IMR-90 (cell line): Measurements from ENCODE around the gene RNF34. TPM values are rescaled to one million over a fixed set of nuclear protein-coding genes. Genes with fewer than 3 reads are reported as not detected.

Experiments used
- ATAC-seq: fragments of 200-7000 bp; cut with Tn5 transposase; 2 replicates; pipeline ENCODE4 v1.9.1; 2020; ENCODE audit warnings: low read depth, mild to moderate bottlenecking, moderate library complexity
- Bru-seq: library from RNA; stranded (reverse); fragments of 400-500 nt; gene quantifications from one replicate; lab custom pipeline; 2021; lab: Mats Ljungman, UMichigan
- BruChase-seq, 2 experiments: library from RNA; stranded (reverse); fragments of 400-500 nt; gene quantifications; one replicate each; lab custom pipeline; 2021; lab: Mats Ljungman, UMichigan
- BruUV-seq: library from RNA; stranded (reverse); fragments of 400-500 nt; replicated peaks from 2 replicates; lab custom pipeline; 2021; lab: Mats Ljungman, UMichigan
- CTCF ChIA-PET: fragments of 300-600 bp; formaldehyde crosslinking; extraction: SDS; loops from one replicate; lab custom pipeline; 2021; ENCODE audit warnings: antibody characterized with exemption; lab: Yijun Ruan, JAX
- POLR2A ChIA-PET: fragments of 300-600 bp; sonication (Branson Sonifier 250); formaldehyde crosslinking; loops from one replicate; lab custom pipeline; 2022; ENCODE audit warnings: antibody characterized with exemption; ENCODE audit not compliant: unreplicated experiment; lab: Charles Lee
- DNase-seq: peaks from one replicate; pipeline ENCODE4 v3.0.0; 2013
- H2AFZ ChIP-seq: replicated peaks from 2 replicates; pipeline ENCODE3; 2013; ENCODE audit warnings: low read length, mild to moderate bottlenecking; ENCODE audit not compliant: poor library complexity
- H2AK5ac ChIP-seq: 2 replicates; pipeline ENCODE4 v1.6.1; 2013; ENCODE audit warnings: low read depth, low read length, inconsistent platforms
- H2AK9ac ChIP-seq: replicated peaks from 2 replicates; pipeline ENCODE3; 2013; ENCODE audit warnings: mild to moderate bottlenecking, low read depth, low read length, moderate library complexity; ENCODE audit not compliant: poor library complexity
- H2BK120ac ChIP-seq: 2 replicates; pipeline ENCODE4 v1.6.1; 2013; ENCODE audit warnings: low read depth, low read length, inconsistent platforms
- H2BK15ac ChIP-seq: 3 replicates; pipeline ENCODE4 v1.6.1; 2013; ENCODE audit warnings: low read depth, low read length, inconsistent platforms
- H2BK20ac ChIP-seq: 2 replicates; pipeline ENCODE4 v1.6.1; 2013; ENCODE audit warnings: low read depth, mild to moderate bottlenecking, inconsistent platforms, low read length, moderate library complexity
- H2BK5ac ChIP-seq: 2 replicates; pipeline ENCODE4 v1.6.1; 2013; ENCODE audit warnings: mild to moderate bottlenecking, low read depth, low read length, inconsistent platforms; ENCODE audit not compliant: poor library complexity, severe bottlenecking
- H3K14ac ChIP-seq: replicated peaks from 2 replicates; pipeline ENCODE4 v1.6.1; 2013; ENCODE audit warnings: low read depth, low read length, inconsistent platforms
- H3K18ac ChIP-seq: 2 replicates; pipeline ENCODE4 v1.6.1; 2013; ENCODE audit warnings: low read depth, low read length, control low read depth
- H3K23ac ChIP-seq: 2 replicates; pipeline ENCODE4 v1.6.1; 2013; ENCODE audit warnings: low read depth, low read length, inconsistent platforms
- H3K27ac ChIP-seq: 2 replicates; pipeline ENCODE4 v1.5.1; 2013; ENCODE audit warnings: mild to moderate bottlenecking, control low read depth, low read length; ENCODE audit not compliant: insufficient read depth
- H3K27me3 ChIP-seq: 2 replicates; pipeline ENCODE4 v1.6.1; 2013; ENCODE audit warnings: low read length; ENCODE audit not compliant: control insufficient read depth, insufficient read depth
- H3K36me3 ChIP-seq: 2 replicates; pipeline ENCODE4 v1.6.1; 2013; ENCODE audit warnings: low read length, mixed read lengths; ENCODE audit not compliant: control insufficient read depth, insufficient read depth
- H3K4ac ChIP-seq: 2 replicates; pipeline ENCODE4 v1.6.1; 2013; ENCODE audit warnings: low read depth, low read length, inconsistent platforms
- H3K4me1 ChIP-seq: 2 replicates; pipeline ENCODE4 v1.6.1; 2013; ENCODE audit warnings: low read length, mixed read lengths; ENCODE audit not compliant: control insufficient read depth, insufficient read depth
- H3K4me2 ChIP-seq: 2 replicates; pipeline ENCODE4 v1.6.1; 2013; ENCODE audit warnings: low read depth, mild to moderate bottlenecking, control low read depth, low read length, moderate library complexity
- H3K4me3 ChIP-seq: 2 replicates; pipeline ENCODE4 v1.5.1; 2013; ENCODE audit warnings: low read depth, mild to moderate bottlenecking, control low read depth, low read length, moderate library complexity; ENCODE audit not compliant: insufficient read depth
- H3K56ac ChIP-seq: 2 replicates; pipeline ENCODE4 v1.6.1; 2013; ENCODE audit warnings: low read length, inconsistent platforms; ENCODE audit not compliant: insufficient read depth; ENCODE audit errors: extremely low read depth
- H3K79me1 ChIP-seq, 2 experiments: 2 replicates each; pipeline ENCODE4 v1.6.1; 2013; ENCODE audit warnings: low read length in 2 of 2, inconsistent platforms in 1 of 2, low read depth in 1 of 2
- H3K9ac ChIP-seq: 2 replicates; pipeline ENCODE4 v1.6.1; 2013; ENCODE audit warnings: low read depth, low read length, control low read depth
- H3K9me1 ChIP-seq: 2 replicates; pipeline ENCODE4 v1.6.1; 2013; ENCODE audit warnings: low read length, inconsistent platforms; ENCODE audit not compliant: insufficient read depth
- H3K9me3 ChIP-seq: 2 replicates; pipeline ENCODE4 v1.6.1; 2013; ENCODE audit warnings: low read length; ENCODE audit not compliant: control insufficient read depth, insufficient read depth
- H4K20me1 ChIP-seq: 2 replicates; pipeline ENCODE4 v1.6.1; 2013; ENCODE audit warnings: low read length, inconsistent platforms; ENCODE audit not compliant: insufficient read depth
- H4K5ac ChIP-seq: 2 replicates; pipeline ENCODE4 v1.6.1; 2013; ENCODE audit warnings: mild to moderate bottlenecking, low read depth, low read length, control low read depth
- H4K8ac ChIP-seq, 2 experiments: 2 replicates each; pipeline ENCODE4 v1.6.1; 2013; ENCODE audit warnings: low read depth in 2 of 2, low read length in 2 of 2, control low read depth in 1 of 2, inconsistent platforms in 1 of 2
- H4K91ac ChIP-seq: 2 replicates; pipeline ENCODE4 v1.6.1; 2013; ENCODE audit warnings: low read depth, low read length, inconsistent platforms; ENCODE audit not compliant: insufficient read depth
- BHLHE40 ChIP-seq: fragments of 150-350 bp; IDR thresholded peaks from 2 replicates; pipeline ENCODE4 v1.6.1; 2016; ENCODE audit warnings: mild to moderate bottlenecking, low read depth, low read length
- CHD1 ChIP-seq: IDR thresholded peaks from 2 replicates; pipeline ENCODE4 v1.6.1; 2012; ENCODE audit warnings: low read depth, low read length, improper control_type of control experiment
- FOS ChIP-seq: fragments of 150-350 bp; IDR thresholded peaks from 2 replicates; pipeline ENCODE4 v1.6.1; 2016; ENCODE audit warnings: low read depth, low read length
- MAFK ChIP-seq: IDR thresholded peaks from 2 replicates; pipeline ENCODE4 v1.6.1; 2012; ENCODE audit warnings: low read depth, low read length, improper control_type of control experiment
- MAZ ChIP-seq: IDR thresholded peaks from 2 replicates; pipeline ENCODE4 v1.6.1; 2012; ENCODE audit warnings: low read depth, mild to moderate bottlenecking, low read length, improper control_type of control experiment, moderate library complexity, borderline replicate concordance
- MXI1 ChIP-seq: IDR thresholded peaks from 2 replicates; pipeline ENCODE4 v1.6.1; 2012; ENCODE audit warnings: low read depth, mild to moderate bottlenecking, low read length, moderate library complexity, borderline replicate concordance
- POLR2A ChIP-seq: IDR thresholded peaks from 2 replicates; pipeline ENCODE4 v1.6.1; 2012; ENCODE audit warnings: mild to moderate bottlenecking, low read depth, low read length
- RAD21 ChIP-seq: IDR thresholded peaks from 2 replicates; pipeline ENCODE4 v1.6.1; 2012; ENCODE audit warnings: low read length, improper control_type of control experiment
- SMC3 ChIP-seq: fragments of 150-350 bp; IDR thresholded peaks from 2 replicates; pipeline ENCODE4 v1.6.1; 2016; ENCODE audit warnings: low read depth, mild to moderate bottlenecking, antibody characterized with exemption, low read length, moderate library complexity
- WGBS, 2 experiments: methylation state at CpG; one replicate each; pipeline versions ENCODE4 v1.1.5 to v1.1.7; 2013; ENCODE audit warnings: missing lambda C conversion rate in 2 of 2; ENCODE audit not compliant: insufficient read length in 1 of 2; ENCODE audit errors: extremely low coverage in 2 of 2; 5-methylcytosine and 5-hydroxymethylcytosine counted together
- dilution Hi-C: fragments of 300-500 bp; cut with HindIII; formaldehyde crosslinking; loops from one replicate; pipeline ENCODE4 v1.14.3; 2018; ENCODE audit warnings: low sequenced_read_pairs; ENCODE audit not compliant: unreplicated experiment
- in situ Hi-C: fragments of 300-500 bp; cut with MboI; formaldehyde crosslinking; loops from 3 replicates; pipeline ENCODE4 v1.14.3; 2019; ENCODE audit warnings: low sequenced_read_pairs, inconsistent platforms, mixed read lengths
- intact Hi-C: fragments of 100-400 bp; cut with micrococcal nuclease; formaldehyde crosslinking; loops from 2 replicates; pipeline ENCODE4 v1.10.0; 2022
- long read RNA-seq: library from polyadenylated mRNA; unstranded; transcript quantifications from one replicate; pipeline ENCODE4 v2.0.0, GENCODE V29; 2021; ENCODE audit not compliant: unreplicated experiment
- polyA plus RNA-seq, 3 experiments: library from polyadenylated mRNA; depleted of rRNA; stranded (reverse); fragments of >200 nt; gene quantifications; 2 replicates each; pipeline ENCODE4 v1.2.3, GENCODE V29; 2012; ENCODE audit warnings: low replicate concordance in 1 of 3
- total RNA-seq: library from RNA; depleted of rRNA; stranded (reverse); fragments of >200 nt; gene quantifications from 2 replicates; pipeline ENCODE4 v1.2.3, GENCODE V29; 2012; rRNA removed
- TF ChIP-seq, protein P1 (sequence below): fragments of 150-350 bp; IDR thresholded peaks from 2 replicates; pipeline ENCODE4 v1.6.1; 2017; ENCODE audit warnings: mild to moderate bottlenecking, antibody characterized with exemption, low read length, low read depth

RNF34 gene, protein sequence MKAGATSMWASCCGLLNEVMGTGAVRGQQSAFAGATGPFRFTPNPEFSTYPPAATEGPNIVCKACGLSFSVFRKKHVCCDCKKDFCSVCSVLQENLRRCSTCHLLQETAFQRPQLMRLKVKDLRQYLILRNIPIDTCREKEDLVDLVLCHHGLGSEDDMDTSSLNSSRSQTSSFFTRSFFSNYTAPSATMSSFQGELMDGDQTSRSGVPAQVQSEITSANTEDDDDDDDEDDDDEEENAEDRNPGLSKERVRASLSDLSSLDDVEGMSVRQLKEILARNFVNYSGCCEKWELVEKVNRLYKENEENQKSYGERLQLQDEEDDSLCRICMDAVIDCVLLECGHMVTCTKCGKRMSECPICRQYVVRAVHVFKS
- 69.4 and 69.5 TPM in 2 replicates for total RNA-seq
- polyA plus RNA-seq (2012; rRNA removed) = 33.2 and 39.4 TPM in 2 replicates
- polyA plus RNA-seq (2012; cell fraction: cytosol; rRNA removed) = 19.0 and 26.8 TPM in 2 replicates
- 34.9 and 48.9 TPM in 2 replicates for polyA plus RNA-seq (2012; cell fraction: nucleus; rRNA removed; ENCODE audit: low replicate concordance)
- percentile 77 among the genes with signal in this experiment for Bru-seq, nascent RNA
- BruChase-seq, experiment 1, labeled RNA remaining after a 6-hour chase = percentile 85 among the genes with signal in this experiment
- BruChase-seq, experiment 2, labeled RNA remaining after a 2-hour chase = percentile 80 among the genes with signal in this experiment
- long read RNA-seq, transcript RNF34-201 (6 exons, 2,066 nt) = major isoform, 19 of 23 reads
- long read RNA-seq, partial matches to known transcripts = 1 of 23 reads
- long read RNA-seq, other reads (novel, unspliced or antisense) = 2 of 23 reads

DNA sequence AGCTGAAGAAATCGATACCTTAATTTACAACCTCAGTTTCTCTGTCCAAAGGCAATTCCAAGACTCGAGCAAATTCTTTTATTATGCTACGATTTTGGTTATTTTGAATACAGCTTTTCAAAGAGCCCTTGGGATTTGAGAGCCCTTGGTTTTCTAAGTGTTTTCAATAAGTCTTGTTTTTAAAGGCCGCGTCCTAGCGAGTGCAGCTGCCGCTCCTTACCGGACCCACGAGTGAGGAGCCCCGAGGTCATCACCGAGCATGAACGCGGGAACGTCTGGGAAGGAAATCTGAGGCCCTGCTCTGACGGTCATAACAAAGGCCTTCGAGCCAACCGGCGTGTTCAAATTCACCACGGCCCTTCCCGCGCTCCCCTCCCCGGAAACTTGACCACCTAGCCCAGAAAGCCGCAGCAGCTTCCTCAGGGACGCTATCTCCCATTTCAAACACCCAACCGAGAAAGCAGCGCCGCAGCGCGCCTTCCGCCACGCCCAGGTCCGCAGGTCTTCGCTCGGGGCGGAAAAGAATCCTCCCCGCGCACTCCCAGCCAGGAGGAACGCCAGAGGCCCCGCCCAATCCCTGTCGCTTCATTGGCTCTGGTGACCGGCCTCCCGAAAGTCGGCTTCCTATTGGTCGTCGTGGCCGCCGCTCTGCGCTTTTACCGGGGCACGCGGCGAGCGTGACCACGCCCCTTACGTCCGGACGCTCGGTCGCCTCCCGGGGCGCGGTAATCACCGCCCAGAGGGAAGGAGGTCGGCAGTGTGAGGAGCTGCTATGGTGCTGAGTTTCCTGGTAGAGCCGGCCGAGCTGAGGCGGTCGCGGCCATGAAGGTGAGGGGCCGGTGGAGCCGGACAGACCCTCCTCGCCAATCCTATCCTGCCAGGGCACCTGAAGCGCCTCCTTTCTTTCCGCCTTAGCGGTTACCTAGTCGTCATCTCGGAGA, at the start of gene RNF34:
Gene RNF34 (plus strand): TSS at position 728 of the 941 bp plus-strand sequence. CDS start 95 bp downstream, at position 823.
- H2BK120ac ChIP-seq = 0 out of 2 replicates have a peak within 1 kb of the TSS, but pooled peaks have one; percentile 24
- peak within 1 kb of the TSS; percentile 92 for H2AK5ac ChIP-seq
- peak within 1 kb of the TSS; percentile 53 for H2BK5ac ChIP-seq
- peak within 1 kb of the TSS; percentile 81 for H3K56ac ChIP-seq
- H3K4me2 ChIP-seq = peak within 1 kb of the TSS; percentile 85
- ATAC-seq = peak; percentile 98
- H3K79me1 ChIP-seq = peaks cover 9 to 37% of the 10 kb centered on the region in 2 experiments; a peak in 2 of 4 replicates
- H3K9me3 ChIP-seq = no peaks in the 10 kb centered on the region
- H3K9ac ChIP-seq = peak within 1 kb of the TSS; percentile 86
- peak within 1 kb of the TSS; percentile 68 for H3K27ac ChIP-seq
- H2BK20ac ChIP-seq = no peak within 1 kb of the TSS
- peak within 1 kb of the TSS; percentile 94 for H2AFZ ChIP-seq
- H3K18ac ChIP-seq = no peak within 1 kb of the TSS
- no peaks in the 10 kb centered on the region; the same call in 1 of the 2 replicates for H3K4me1 ChIP-seq
- peak within 1 kb of the TSS; percentile 90 for H3K4ac ChIP-seq
- H4K5ac ChIP-seq = peak within 1 kb of the TSS; percentile 20; the same call in 1 of the 2 replicates
- TF ChIP-seq CHD1 (no peak), BHLHE40 (peak; percentile 58; the same call in 1 of the 2 replicates), FOS (peak; percentile 20; the same call in 1 of the 2 replicates), RAD21 (peak; percentile 17; the same call in 1 of the 2 replicates), MAFK (no peak), MXI1 (peak; percentile 85), POLR2A (peak; percentile 91), MAZ (peak; percentile 43; the same call in 1 of the 2 replicates), SMC3 (no peak)
- TF ChIP-seq, protein P1, sequence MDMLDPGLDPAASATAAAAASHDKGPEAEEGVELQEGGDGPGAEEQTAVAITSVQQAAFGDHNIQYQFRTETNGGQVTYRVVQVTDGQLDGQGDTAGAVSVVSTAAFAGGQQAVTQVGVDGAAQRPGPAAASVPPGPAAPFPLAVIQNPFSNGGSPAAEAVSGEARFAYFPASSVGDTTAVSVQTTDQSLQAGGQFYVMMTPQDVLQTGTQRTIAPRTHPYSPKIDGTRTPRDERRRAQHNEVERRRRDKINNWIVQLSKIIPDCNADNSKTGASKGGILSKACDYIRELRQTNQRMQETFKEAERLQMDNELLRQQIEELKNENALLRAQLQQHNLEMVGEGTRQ = peak; percentile 82
- H4K8ac ChIP-seq = peak within 1 kb of the TSS; percentile 79 to 82
- dilution Hi-C loops = no loop called here
- no peaks in the 10 kb centered on the region for H3K9me1 ChIP-seq
- H3K23ac ChIP-seq = peak within 1 kb of the TSS; percentile 96
- H3K36me3 ChIP-seq = no peaks in the 10 kb centered on the region
- WGBS, 2 experiments = 0% methylated on average over 51 of the region's 77 CpGs; no CpG with 5 or more reads in 1 of the 2 experiments
- intact Hi-C loops = loop anchor here (1.0 to 5.0 kb wide), 2 partner anchors 47 to 67 kb away; partner anchors contain the start of gene ANAPC5
- no peaks in the 10 kb centered on the region; the same call in 1 of the 2 replicates for H4K20me1 ChIP-seq
- H2BK15ac ChIP-seq = no peak within 1 kb of the TSS
- in situ Hi-C loops = no loop called here
- H4K91ac ChIP-seq = peak within 1 kb of the TSS; percentile 89
- BruUV-seq = no TSS peak
- POLR2A ChIA-PET = interaction anchor here (1.1 kb wide), 1 partner anchor 47 kb away, joined by 4 read pairs; the partner anchor contains the start of gene ANAPC5
- peak within 1 kb of the TSS; percentile 99 for H2AK9ac ChIP-seq
- H3K4me3 ChIP-seq = peak within 1 kb of the TSS; percentile 65
- CTCF ChIA-PET = interaction anchor here (1.3 to 2.1 kb wide), 2 partner anchors 25 to 47 kb away, joined by 4 to 7 read pairs; partner anchors contain the start of gene ANAPC5
- peak within 1 kb of the TSS; percentile 91 for H3K14ac ChIP-seq
- no peaks in the 10 kb centered on the region for H3K27me3 ChIP-seq
- DNase-seq = peak; percentile 97
